Heart left ventricle (tissue), 13 donors: Measurements from ENCODE around the gene PLCH1.

Experiments
- POLR2A ChIP-seq, 2 donors: fragments of 450-650 bp; IDR thresholded peaks; one replicate each; pipeline ENCODE4 v1.6.1; 2017; ENCODE audit warnings: antibody characterized with exemption in 2 of 2, mild to moderate bottlenecking in 2 of 2, moderate library complexity in 2 of 2
- TF ChIP-seq, protein P1 (sequence below), 12 donors: fragments of 200-600 bp; sonication (generic) in 4 of 12; IDR thresholded peaks; one replicate each; pipeline versions ENCODE4 v1.5.0 to v1.8.0; 2018 to 2022; ENCODE audit warnings: antibody characterized with exemption in 12 of 12, mild to moderate bottlenecking in 5 of 12
- donor health status: ischemic (EF 13 %, LVEDD 7.1; RV severe dilation, severe dysfunction).
- donor health status: DM: no; HTN: yes; CAD: no.
- donor health status: DM: no; HTN: no; CAD: no.
- donor health status: ischemic (EF 25% LVEDD 6.9; RV normal size, moderate dysfunction).
- donor health status: ischemic (EF 25% LVEDD 5.7; RV mildly dilated, moderate dysfunction).
- donor health status: ischemic (EF 35%, LVEDD 5.7; RV mildly dilated, moderate dysfunction).
- donor health status: nonischemic (EF 11% LVEDD 7.7; RV severe dilation, severe dysfunction).
- donor health status: DM: yes; HTN: yes; CAD: no.
- donor health status: PGD.
- donor health status: ischemic (EF 29% LVEDD 5.4; RV normal size, mild dysfunction).
- donor health status: nonischemic (EF 23%, LVEDD 6.1; RV moderate dilation, normal function).

DNA sequence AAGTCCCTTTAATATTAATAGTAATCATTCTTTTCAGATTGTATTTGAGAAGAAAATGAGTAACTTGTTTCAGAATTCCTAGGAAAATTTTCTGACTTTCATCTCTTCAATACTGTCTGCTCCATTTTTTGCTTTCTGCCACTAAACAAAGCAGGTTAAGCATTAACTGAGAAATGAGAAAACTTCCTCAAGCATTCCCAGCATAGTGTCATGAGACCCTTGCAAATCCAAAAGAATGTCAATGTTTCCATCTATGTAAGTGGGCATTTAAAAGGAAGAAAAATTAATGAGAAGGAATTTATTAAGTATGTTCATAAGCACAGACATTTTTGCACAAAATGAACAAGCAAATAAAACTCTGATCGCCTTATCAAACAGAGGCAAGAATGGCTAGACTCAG is 303.4 kb downstream of the PLCH1 start:
- TF ChIP-seq POLR2A (IDR thresholded peaks at IDR 0.05): no peak
- TF ChIP-seq, protein P1, sequence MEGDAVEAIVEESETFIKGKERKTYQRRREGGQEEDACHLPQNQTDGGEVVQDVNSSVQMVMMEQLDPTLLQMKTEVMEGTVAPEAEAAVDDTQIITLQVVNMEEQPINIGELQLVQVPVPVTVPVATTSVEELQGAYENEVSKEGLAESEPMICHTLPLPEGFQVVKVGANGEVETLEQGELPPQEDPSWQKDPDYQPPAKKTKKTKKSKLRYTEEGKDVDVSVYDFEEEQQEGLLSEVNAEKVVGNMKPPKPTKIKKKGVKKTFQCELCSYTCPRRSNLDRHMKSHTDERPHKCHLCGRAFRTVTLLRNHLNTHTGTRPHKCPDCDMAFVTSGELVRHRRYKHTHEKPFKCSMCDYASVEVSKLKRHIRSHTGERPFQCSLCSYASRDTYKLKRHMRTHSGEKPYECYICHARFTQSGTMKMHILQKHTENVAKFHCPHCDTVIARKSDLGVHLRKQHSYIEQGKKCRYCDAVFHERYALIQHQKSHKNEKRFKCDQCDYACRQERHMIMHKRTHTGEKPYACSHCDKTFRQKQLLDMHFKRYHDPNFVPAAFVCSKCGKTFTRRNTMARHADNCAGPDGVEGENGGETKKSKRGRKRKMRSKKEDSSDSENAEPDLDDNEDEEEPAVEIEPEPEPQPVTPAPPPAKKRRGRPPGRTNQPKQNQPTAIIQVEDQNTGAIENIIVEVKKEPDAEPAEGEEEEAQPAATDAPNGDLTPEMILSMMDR (IDR thresholded peaks at IDR 0.05): no peak
